ENCODE data around the gene EPHA1. TPM values are rescaled to one million over a fixed set of nuclear protein-coding genes. Genes with fewer than 3 reads are reported as not detected.

The EPHA1 gene
- under 1 TPM in 1 of 4 donors, not detected in 3; 0.94 TPM for total RNA-seq

DNA sequence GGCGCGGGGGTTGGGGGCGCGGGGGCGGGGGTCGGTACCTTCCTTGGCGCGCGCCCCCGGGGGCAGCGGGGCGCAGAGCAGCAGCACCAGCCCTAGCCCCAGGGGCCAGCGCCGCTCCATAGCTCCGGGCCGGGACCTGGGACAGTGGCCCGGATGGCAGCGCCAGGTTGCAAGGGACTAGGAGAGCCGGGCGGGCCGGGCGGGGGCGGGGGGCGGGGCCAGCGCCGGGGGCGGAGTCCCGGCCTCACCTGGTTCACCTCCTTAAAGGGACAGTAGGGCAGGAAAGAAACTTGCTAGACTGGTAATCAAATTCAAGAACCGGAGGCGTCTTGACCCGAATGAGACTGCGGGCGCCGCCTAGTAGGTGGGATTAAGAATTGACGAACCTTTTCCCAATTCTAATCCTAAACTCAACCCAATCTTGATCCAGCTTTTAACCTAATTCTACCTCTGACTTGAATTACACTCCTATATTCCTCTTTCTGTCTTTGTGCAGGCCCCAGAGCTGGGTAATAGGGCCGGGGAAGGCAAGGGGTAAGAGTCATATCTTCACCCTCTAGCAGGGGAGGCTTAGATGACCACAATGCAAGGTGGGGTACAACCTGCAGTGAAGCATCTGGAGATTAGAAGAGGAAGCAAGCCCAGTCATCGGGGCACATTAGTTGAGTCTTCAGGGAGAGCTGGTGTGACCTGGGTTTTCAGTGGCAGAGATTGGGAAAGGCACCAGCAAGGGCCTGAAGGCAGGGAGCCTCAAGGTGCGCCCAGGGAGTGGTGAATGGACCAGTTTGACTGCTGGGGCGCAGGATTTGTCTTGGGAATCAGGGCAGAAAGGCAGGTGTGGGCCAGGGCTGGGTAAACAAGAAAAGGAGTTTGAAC lies at the start of gene EPHA1:
Gene EPHA1, minus strand, starts transcription at position 171 of the 876 bp plus-strand sequence. Its CDS starts 51 bp downstream, at position 120.
- TF ChIP-seq, protein P1, sequence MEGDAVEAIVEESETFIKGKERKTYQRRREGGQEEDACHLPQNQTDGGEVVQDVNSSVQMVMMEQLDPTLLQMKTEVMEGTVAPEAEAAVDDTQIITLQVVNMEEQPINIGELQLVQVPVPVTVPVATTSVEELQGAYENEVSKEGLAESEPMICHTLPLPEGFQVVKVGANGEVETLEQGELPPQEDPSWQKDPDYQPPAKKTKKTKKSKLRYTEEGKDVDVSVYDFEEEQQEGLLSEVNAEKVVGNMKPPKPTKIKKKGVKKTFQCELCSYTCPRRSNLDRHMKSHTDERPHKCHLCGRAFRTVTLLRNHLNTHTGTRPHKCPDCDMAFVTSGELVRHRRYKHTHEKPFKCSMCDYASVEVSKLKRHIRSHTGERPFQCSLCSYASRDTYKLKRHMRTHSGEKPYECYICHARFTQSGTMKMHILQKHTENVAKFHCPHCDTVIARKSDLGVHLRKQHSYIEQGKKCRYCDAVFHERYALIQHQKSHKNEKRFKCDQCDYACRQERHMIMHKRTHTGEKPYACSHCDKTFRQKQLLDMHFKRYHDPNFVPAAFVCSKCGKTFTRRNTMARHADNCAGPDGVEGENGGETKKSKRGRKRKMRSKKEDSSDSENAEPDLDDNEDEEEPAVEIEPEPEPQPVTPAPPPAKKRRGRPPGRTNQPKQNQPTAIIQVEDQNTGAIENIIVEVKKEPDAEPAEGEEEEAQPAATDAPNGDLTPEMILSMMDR (IDR thresholded peaks at IDR 0.05; ENCODE audit: low read depth): no peak

DNA sequence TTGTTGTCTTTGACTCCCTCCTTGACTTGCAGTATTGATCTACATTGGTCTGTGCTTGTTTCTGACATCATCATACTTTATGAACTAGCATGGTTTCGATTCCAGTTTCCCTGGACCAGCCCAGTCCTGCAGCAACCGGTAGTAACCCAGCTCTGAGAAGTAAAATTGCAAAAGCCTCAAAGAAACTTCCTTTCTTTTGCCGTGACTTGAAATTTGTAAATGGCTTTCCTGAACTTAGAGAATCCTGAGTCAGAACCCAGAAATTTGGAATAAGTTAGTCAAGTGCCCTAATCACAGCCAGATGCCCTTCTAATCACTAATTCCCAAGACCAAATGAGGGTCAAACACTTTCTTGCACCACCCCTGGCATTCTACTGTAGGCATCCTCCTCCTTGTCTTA lies 49.6 kb upstream of the EPHA1 start:
- TF ChIP-seq, protein P1 (IDR thresholded peaks at IDR 0.05; ENCODE audit: low read depth): no peak

DNA sequence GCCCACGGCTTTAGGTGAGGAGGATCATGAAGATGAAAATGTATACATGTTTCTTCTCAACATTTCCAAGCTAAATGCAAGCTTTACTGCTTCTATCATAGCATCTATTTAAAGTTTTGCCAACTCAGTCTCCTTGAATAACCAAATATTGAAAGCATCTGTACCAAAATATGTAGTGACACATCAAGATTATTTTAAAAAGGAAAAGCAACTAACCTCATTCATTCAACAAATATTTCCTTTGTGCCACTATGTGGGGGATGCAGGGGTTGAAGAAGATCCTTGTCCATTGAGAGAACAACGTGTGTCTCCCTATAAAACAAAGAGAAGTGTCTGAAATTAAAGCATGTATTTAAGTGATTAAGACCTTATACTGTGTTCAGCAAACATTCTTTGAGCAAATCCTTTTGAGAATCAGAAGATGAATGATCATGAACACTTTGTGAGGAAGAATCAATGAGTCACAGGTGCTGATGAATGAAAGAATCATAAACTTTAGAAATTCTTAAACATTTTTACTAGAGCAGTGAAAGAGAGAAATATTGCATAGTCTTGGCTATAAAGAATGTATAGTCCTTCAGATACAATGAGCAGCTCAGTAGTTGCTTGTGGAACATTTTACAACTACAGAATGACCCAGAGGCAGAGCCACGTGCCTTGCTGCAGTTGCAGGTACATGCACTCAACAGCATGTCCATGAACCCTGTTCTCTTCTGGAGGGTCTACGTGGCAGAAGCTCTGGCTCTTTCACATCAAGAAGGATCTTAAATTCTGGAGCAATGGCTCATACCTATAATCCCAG lies 48.5 kb upstream of the EPHA1 start:
- TF ChIP-seq, protein P1 (IDR thresholded peaks at IDR 0.05; ENCODE audit: low read depth): no peak

DNA sequence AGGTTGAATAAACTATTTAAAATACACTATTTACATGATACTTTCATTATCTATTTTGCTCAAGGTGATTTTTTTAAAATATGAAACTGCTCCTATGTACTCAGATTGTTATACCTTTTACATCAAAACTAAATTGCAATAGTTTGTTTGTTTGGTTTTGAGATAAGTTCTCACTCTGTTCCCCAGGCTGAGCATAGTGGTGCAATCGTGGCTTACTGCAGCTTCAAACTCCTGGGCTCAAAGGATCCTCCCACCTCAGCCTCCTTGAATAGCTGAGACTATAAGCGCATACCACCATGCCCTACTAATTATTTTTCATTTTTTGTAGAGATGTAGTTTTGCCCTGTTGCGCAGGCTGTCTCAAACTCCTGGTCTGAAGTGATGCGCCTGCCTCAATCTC lies 47.3 kb upstream of the EPHA1 start:
- TF ChIP-seq, protein P1 (IDR thresholded peaks at IDR 0.05; ENCODE audit: low read depth): no peak

DNA sequence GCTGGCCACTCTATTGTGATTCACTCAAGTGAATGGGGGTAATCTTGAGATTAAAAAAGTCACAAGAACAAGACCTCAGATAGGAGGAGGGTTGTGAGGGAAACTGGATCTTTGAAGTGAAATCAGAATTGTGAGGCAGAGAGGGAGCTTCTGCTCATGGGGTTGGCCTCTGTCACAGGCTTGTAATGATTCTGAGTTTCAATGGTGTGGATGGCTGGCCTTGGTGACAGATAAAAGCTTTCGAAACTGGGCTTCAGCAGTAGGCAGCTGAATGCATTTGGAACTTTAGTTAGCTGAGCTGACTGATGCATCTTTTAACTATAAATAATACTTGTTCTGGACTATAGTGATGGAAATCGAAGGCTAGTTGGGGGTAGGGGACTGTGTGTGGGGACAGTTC lies 46.8 kb upstream of the EPHA1 start:
- TF ChIP-seq, protein P1 (IDR thresholded peaks at IDR 0.05; ENCODE audit: low read depth): no peak

DNA sequence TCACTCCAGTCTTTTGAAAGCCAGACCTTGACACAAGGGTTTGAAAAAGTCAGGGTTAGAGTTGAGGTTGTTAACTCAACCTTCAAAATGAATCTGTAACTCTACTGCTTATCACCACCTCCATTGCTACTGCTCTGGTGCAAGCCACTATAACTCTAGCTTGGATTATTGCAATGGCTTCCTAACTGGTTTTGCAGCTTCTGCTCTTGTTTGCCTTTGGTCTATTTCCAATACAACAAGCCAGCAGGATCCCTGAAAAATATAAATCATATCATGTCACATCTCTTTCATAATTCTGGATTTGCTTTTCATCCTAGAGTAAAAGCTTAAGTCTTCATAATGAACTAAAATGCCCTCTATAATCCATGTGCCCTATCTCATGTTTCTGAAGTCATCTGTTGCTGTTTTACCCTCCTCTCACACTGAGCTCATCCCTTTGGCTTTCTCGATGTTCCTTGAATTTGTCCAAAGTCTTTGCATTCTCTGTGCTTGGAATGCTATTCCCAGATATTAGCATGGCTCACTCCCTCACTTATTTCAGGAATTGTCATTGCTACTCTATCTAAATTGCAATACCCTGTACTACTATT lies 45.5 kb upstream of the EPHA1 start:
- TF ChIP-seq, protein P1 (IDR thresholded peaks at IDR 0.05; ENCODE audit: low read depth): no peak

DNA sequence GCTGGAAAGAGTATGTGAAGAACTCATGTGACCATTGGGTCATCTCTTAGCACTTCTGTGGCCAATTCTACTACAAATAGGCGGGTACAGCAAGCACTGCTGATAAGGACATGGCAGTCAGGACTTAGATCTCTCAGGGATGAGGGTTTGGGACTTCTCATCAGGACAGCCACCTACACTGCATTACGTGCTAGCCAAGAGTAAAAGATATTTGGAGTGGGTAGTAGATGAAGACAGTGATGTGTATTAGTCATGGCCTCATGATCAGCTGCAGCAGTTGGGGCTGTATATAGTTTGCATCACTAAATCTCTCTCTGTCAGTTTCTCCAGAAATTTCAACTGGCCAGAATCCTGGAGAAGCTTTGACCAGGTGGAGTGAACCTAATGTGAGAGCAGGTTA lies 43.8 kb upstream of the EPHA1 start:
- TF ChIP-seq, protein P1 (IDR thresholded peaks at IDR 0.05; ENCODE audit: low read depth): no peak
